CD14-positive monocyte (primary cell): Measurements from ENCODE around the gene FHOD3. TPM values are rescaled to one million over a fixed set of nuclear protein-coding genes. Genes with fewer than 3 reads are reported as not detected.

ENCODE experiments used
- DNase-seq, 3 donors: peaks; one replicate each; pipeline ENCODE4 v3.0.0-alpha.2; 2011 to 2022
- H2AFZ ChIP-seq: 2 replicates; pipeline ENCODE4 v1.6.0; 2012; ENCODE audit warnings: mild to moderate bottlenecking, low read depth, low read length, inconsistent platforms; ENCODE audit not compliant: insufficient read depth, poor library complexity, severe bottlenecking
- H3K27ac ChIP-seq, 2 donors: 1 replicate in 1 of 2; 2 replicates in 1 of 2; pipeline ENCODE4 v1.5.1; 2012 to 2013; ENCODE audit warnings: low read length in 2 of 2, control low read depth in 1 of 2, inconsistent platforms in 1 of 2, low read depth in 1 of 2, mild to moderate bottlenecking in 1 of 2
- H3K27me3 ChIP-seq, 2 donors: one replicate each; pipeline versions ENCODE4 v1.6.0 to v1.6.1; 2011 to 2013; ENCODE audit warnings: low read length in 2 of 2; ENCODE audit not compliant: control insufficient read depth in 2 of 2, insufficient read depth in 2 of 2
- H3K36me3 ChIP-seq, 2 donors: replicated peaks in 1 of 2; 1 replicate in 1 of 2; 2 replicates in 1 of 2; pipeline versions ENCODE4 v1.5.1 to v1.6.1; 2012 to 2013; ENCODE audit warnings: low read length in 2 of 2, control low read depth in 1 of 2, inconsistent platforms in 1 of 2, mild to moderate bottlenecking in 1 of 2; ENCODE audit not compliant: insufficient read depth in 2 of 2, control insufficient read depth in 1 of 2
- H3K4me1 ChIP-seq, 2 donors: 1 replicate in 1 of 2; 2 replicates in 1 of 2; pipeline versions ENCODE4 v1.5.1 to v1.6.1; 2012 to 2013; ENCODE audit warnings: low read length in 2 of 2, control low read depth in 1 of 2, inconsistent platforms in 1 of 2, mild to moderate bottlenecking in 1 of 2, moderate library complexity in 1 of 2; ENCODE audit not compliant: insufficient read depth in 2 of 2, control insufficient read depth in 1 of 2
- H3K4me2 ChIP-seq: replicated peaks from 2 replicates; pipeline ENCODE3; 2012; ENCODE audit warnings: low read length, moderate library complexity, mild to moderate bottlenecking; ENCODE audit not compliant: poor library complexity, severe bottlenecking; ENCODE audit errors: extremely low read depth
- H3K4me3 ChIP-seq, 3 experiments: fragments of 200-600 bp in 1 of 3; sonication (generic) in 1 of 3; replicated peaks in 1 of 3; 1 replicate in 2 of 3; 2 replicates in 1 of 3; pipeline ENCODE4 v1.5.1; 2011 to 2013; ENCODE audit warnings: low read length in 3 of 3, mild to moderate bottlenecking in 3 of 3, control low read depth in 2 of 3, low read depth in 2 of 3, inconsistent platforms in 1 of 3, moderate library complexity in 1 of 3
- H3K79me2 ChIP-seq: 2 replicates; pipeline ENCODE4 v1.6.0; 2012; ENCODE audit warnings: mild to moderate bottlenecking, control low read depth, inconsistent platforms, low read length, moderate library complexity; ENCODE audit not compliant: insufficient read depth
- H3K9ac ChIP-seq: 2 replicates; pipeline ENCODE4 v1.6.0; 2017; ENCODE audit warnings: low read length, mild to moderate bottlenecking; ENCODE audit not compliant: insufficient read depth, poor library complexity, severe bottlenecking
- H3K9me3 ChIP-seq, 2 donors: replicated peaks in 1 of 2; 1 replicate in 1 of 2; 2 replicates in 1 of 2; pipeline versions ENCODE4 v1.5.1 to v1.6.1; 2012 to 2013; ENCODE audit warnings: low read length in 2 of 2, control low read depth in 1 of 2; ENCODE audit not compliant: control insufficient read depth in 1 of 2, insufficient read depth in 1 of 2
- H4K20me1 ChIP-seq: 2 replicates; pipeline ENCODE4 v1.6.0; 2012; ENCODE audit warnings: mild to moderate bottlenecking, low read length, control low read depth, moderate library complexity; ENCODE audit not compliant: insufficient read depth
- H3K27ac Mint-ChIP-seq, 7 donors: one replicate each; pipeline ENCODE4 v1.8.0; 2020; ENCODE audit warnings: mild to moderate bottlenecking in 7 of 7, mixed read lengths in 7 of 7, moderate library complexity in 6 of 7, inconsistent platforms in 2 of 7
- H3K27me3 Mint-ChIP-seq, 3 donors: one replicate each; pipeline ENCODE4 v1.8.0; 2021 to 2022; ENCODE audit warnings: low read depth in 3 of 3, mild to moderate bottlenecking in 3 of 3, mixed read lengths in 3 of 3, moderate library complexity in 3 of 3, inconsistent platforms in 1 of 3
- H3K36me3 Mint-ChIP-seq, 2 donors: one replicate each; pipeline ENCODE4 v1.8.0; 2020; ENCODE audit warnings: mixed read lengths in 2 of 2, inconsistent platforms in 1 of 2, mild to moderate bottlenecking in 1 of 2
- H3K4me1 Mint-ChIP-seq: one replicate; pipeline ENCODE4 v1.8.0; 2020; ENCODE audit warnings: mild to moderate bottlenecking, mixed read lengths
- H3K4me3 Mint-ChIP-seq, 2 donors: one replicate each; pipeline ENCODE4 v1.8.0; 2020; ENCODE audit warnings: mild to moderate bottlenecking in 2 of 2, mixed read lengths in 2 of 2, moderate library complexity in 1 of 2
- H3K9me3 Mint-ChIP-seq, 7 donors: one replicate each; pipeline ENCODE4 v1.8.0; 2020 to 2022; ENCODE audit warnings: mixed read lengths in 7 of 7, mild to moderate bottlenecking in 6 of 7, moderate library complexity in 6 of 7, inconsistent platforms in 2 of 7
- CTCF ChIP-seq: fragments of 200-600 bp; IDR thresholded peaks from one replicate; pipeline ENCODE4 v1.8.0; 2022; ENCODE audit warnings: antibody characterized with exemption, mild to moderate bottlenecking
- WGBS: methylation state at CpG from one replicate; pipeline ENCODE4 v1.1.5; 2013; ENCODE audit warnings: missing lambda C conversion rate; ENCODE audit not compliant: insufficient coverage; 5-methylcytosine and 5-hydroxymethylcytosine counted together
- intact Hi-C, 2 donors: fragments of 100-400 bp; cut with micrococcal nuclease; formaldehyde crosslinking; loops; one replicate each; pipeline versions ENCODE4 v1.15.0 to v1.15.1; 2023
- polyA plus RNA-seq, 3 donors: library from polyadenylated mRNA; depleted of rRNA in 1 of 3; unstranded in 2 of 3; stranded (reverse) in 1 of 3; fragments of 300-500 nt in 2 of 3; fragments of >200 nt in 1 of 3; fragmentation: Illumina TruSeq in 2 of 3; gene quantifications; 1 replicate in 2 of 3; 2 replicates in 1 of 3; pipeline ENCODE4 v1.2.3, GENCODE V29; 2012 to 2021

Gene FHOD3
- polyA plus RNA-seq, 3 donors, result not detected

GRCh38 chr18:36511791-36512352, 214.4 kb downstream of the FHOD3 start:
- H3K27me3 Mint-ChIP-seq, result peaks cover 2 to 9% (median 3%) of the 10 kb centered on the region in 3 donors
- Histone ChIP-seq H4K20me1 (no peaks in the 10 kb centered on the region), H3K9me3 (no peaks in the 10 kb centered on the region), H3K36me3 (no peaks in the 10 kb centered on the region), H3K4me2 (no peak overlapping the region), H3K4me3 (no peak overlapping the region), H3K79me2 (no peaks in the 10 kb centered on the region), H2AFZ (no peak overlapping the region), H3K4me1 (no peaks in the 10 kb centered on the region), H3K9ac (no peak overlapping the region), H3K27me3 (no peaks in the 10 kb centered on the region), H3K27ac (no peak overlapping the region)
- WGBS, result 77% methylated on average over 5 of the region's 5 CpGs
- no peak for DNase-seq
- H3K4me3 Mint-ChIP-seq, result no peak overlapping the region
- no peak overlapping the region for H3K27ac Mint-ChIP-seq
- H3K4me1 Mint-ChIP-seq, result no peaks in the 10 kb centered on the region
- TF ChIP-seq CTCF, result no peak
- H3K36me3 Mint-ChIP-seq, result no peaks in the 10 kb centered on the region
- intact Hi-C loops, result no loop called here
- peaks cover 0 to 7% (median 0%) of the 10 kb centered on the region in 7 donors for H3K9me3 Mint-ChIP-seq

GRCh38 chr18:36513556-36513955, 216.0 kb downstream of the FHOD3 start:
- Histone ChIP-seq H3K36me3 (no peaks in the 10 kb centered on the region), H3K27ac (no peak overlapping the region), H3K79me2 (no peaks in the 10 kb centered on the region), H3K9me3 (no peaks in the 10 kb centered on the region), H3K4me2 (no peak overlapping the region), H3K27me3 (no peaks in the 10 kb centered on the region), H3K4me3 (no peak overlapping the region), H3K4me1 (no peaks in the 10 kb centered on the region), H2AFZ (no peak overlapping the region), H3K9ac (no peak overlapping the region), H4K20me1 (no peaks in the 10 kb centered on the region)
- no peak for TF ChIP-seq CTCF
- H3K36me3 Mint-ChIP-seq, result no peaks in the 10 kb centered on the region
- no peak overlapping the region for H3K4me3 Mint-ChIP-seq
- no peak for DNase-seq
- H3K27me3 Mint-ChIP-seq, result peaks cover 1 to 10% (median 2%) of the 10 kb centered on the region in 3 donors
- no peaks in the 10 kb centered on the region for H3K4me1 Mint-ChIP-seq
- 86% methylated on average over 1 of the region's 5 CpGs for WGBS
- H3K9me3 Mint-ChIP-seq, result peaks cover 0 to 7% (median 0%) of the 10 kb centered on the region in 7 donors
- intact Hi-C loops, result no loop called here
- no peak overlapping the region for H3K27ac Mint-ChIP-seq
